HAP-1 (cell line): ENCODE results near the gene FOXS1.

Source experiments
- DNase-seq, 2 experiments: peaks; one replicate each; pipeline ENCODE4 v3.0.0-alpha.2; 2016 to 2020; ENCODE audit warnings: low spot score in 2 of 2
- H3K27me3 ChIP-seq: fragments of 250-450 bp; sonication (Bioruptor Pico); 2 replicates; pipeline ENCODE4 v1.5.1; 2020; ENCODE audit warnings: low read depth, mild to moderate bottlenecking, moderate library complexity
- H3K36me3 ChIP-seq: fragments of 250-450 bp; sonication (Bioruptor Pico); replicated peaks from 2 replicates; pipeline ENCODE4 v1.5.1; 2020; ENCODE audit warnings: mild to moderate bottlenecking
- H3K4me1 ChIP-seq: fragments of 250-450 bp; sonication (Bioruptor Pico); 2 replicates; pipeline ENCODE4 v1.5.1; 2020; ENCODE audit warnings: mild to moderate bottlenecking
- H3K4me3 ChIP-seq: fragments of 250-450 bp; sonication (Bioruptor Pico); 2 replicates; pipeline ENCODE4 v1.5.1; 2020; ENCODE audit warnings: mild to moderate bottlenecking, moderate library complexity
- H3K9me3 ChIP-seq: fragments of 250-450 bp; sonication (Bioruptor Pico); 2 replicates; pipeline ENCODE4 v1.5.1; 2020; ENCODE audit warnings: mild to moderate bottlenecking, moderate library complexity
- in situ Hi-C: fragments of 300-500 bp; cut with MboI; formaldehyde crosslinking; loops from 3 replicates; pipeline ENCODE4 v1.14.3; 2020; ENCODE audit warnings: low sequenced_read_pairs, inconsistent platforms, mixed read lengths

Gene FOXS1

GRCh38 chr20:31840906-31841816, 4.2 kb downstream of the FOXS1 start:
- Histone ChIP-seq H3K4me3 (no peak overlapping the region), H3K27me3 (no peaks in the 10 kb centered on the region), H3K36me3 (no peaks in the 10 kb centered on the region), H3K4me1 (no peaks in the 10 kb centered on the region), H3K9me3 (no peaks in the 10 kb centered on the region)
- no peak for DNase-seq
- in situ Hi-C loops, result no loop called here

- H3K4me3 ChIP-seq, result no peak overlapping the region
- H3K9me3 ChIP-seq, result no peaks in the 10 kb centered on the region
- in situ Hi-C loops, result no loop called here
- H3K36me3 ChIP-seq, result no peaks in the 10 kb centered on the region
- H3K4me1 ChIP-seq, result no peaks in the 10 kb centered on the region
- DNase-seq, result no peak
- H3K27me3 ChIP-seq, result no peaks in the 10 kb centered on the region
These were observed 5.5 kb downstream of the FOXS1 start for GRCh38 chr20:31839782-31840487.

DNA sequence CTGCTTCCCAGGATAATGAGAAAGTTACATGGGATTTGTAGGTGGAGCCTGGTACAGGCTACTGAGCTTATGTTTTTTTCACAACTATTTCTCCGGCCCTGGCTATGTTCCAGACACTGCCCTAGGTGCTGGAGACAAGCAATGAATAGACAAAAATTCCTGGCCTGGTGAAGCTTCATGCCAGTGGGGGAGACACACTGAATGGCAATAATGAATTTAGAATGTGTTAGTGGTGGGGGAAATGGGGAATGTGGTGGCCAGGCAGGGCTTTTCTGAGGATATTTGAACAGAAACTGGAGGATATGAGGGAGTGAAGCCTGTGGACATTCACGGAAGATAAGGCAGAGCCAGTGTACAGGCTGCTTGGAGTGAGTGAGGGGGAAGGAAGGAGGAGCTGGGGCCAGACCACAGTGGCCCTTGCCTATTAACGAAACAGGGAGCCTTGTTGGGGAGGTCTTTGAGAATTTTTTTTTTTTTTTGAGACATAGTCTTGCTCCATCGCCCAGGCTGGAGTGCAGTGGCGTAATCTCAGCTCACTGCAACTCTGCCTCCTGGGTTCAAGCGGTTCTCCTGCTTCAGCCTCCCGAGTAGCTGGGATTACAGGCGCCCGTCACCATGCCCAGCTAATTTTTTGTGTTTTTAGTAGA, 6.6 kb downstream of the FOXS1 start:
- peak in 1 of 2 experiments; percentile 35 for DNase-seq
- H3K36me3 ChIP-seq, result no peaks in the 10 kb centered on the region
- no peaks in the 10 kb centered on the region for H3K4me1 ChIP-seq
- no peaks in the 10 kb centered on the region for H3K9me3 ChIP-seq
- no peak overlapping the region for H3K4me3 ChIP-seq
- in situ Hi-C loops, result no loop called here
- H3K27me3 ChIP-seq, result no peaks in the 10 kb centered on the region

- in situ Hi-C loops, result no loop called here
- no peaks in the 10 kb centered on the region for H3K36me3 ChIP-seq
- H3K9me3 ChIP-seq, result no peaks in the 10 kb centered on the region
- no peaks in the 10 kb centered on the region for H3K27me3 ChIP-seq
- H3K4me3 ChIP-seq, result no peak overlapping the region
- no peak for DNase-seq
- no peaks in the 10 kb centered on the region for H3K4me1 ChIP-seq
These were observed 7.5 kb downstream of the FOXS1 start for GRCh38 chr20:31837896-31838397.

- DNase-seq, result no peak
- Histone ChIP-seq H3K27me3 (no peaks in the 10 kb centered on the region), H3K9me3 (no peaks in the 10 kb centered on the region), H3K4me1 (no peaks in the 10 kb centered on the region), H3K4me3 (no peak overlapping the region), H3K36me3 (no peaks in the 10 kb centered on the region)
- in situ Hi-C loops, result no loop called here
These were observed 8.4 kb downstream of the FOXS1 start for GRCh38 chr20:31836853-31837608.

GRCh38 chr20:31835977-31836852, 9.2 kb downstream of the FOXS1 start:
- in situ Hi-C loops, result no loop called here
- H3K27me3 ChIP-seq, result no peaks in the 10 kb centered on the region
- no peaks in the 10 kb centered on the region for H3K9me3 ChIP-seq
- no peaks in the 10 kb centered on the region for H3K36me3 ChIP-seq
- no peaks in the 10 kb centered on the region for H3K4me1 ChIP-seq
- H3K4me3 ChIP-seq, result no peak overlapping the region
- no peak for DNase-seq

DNA sequence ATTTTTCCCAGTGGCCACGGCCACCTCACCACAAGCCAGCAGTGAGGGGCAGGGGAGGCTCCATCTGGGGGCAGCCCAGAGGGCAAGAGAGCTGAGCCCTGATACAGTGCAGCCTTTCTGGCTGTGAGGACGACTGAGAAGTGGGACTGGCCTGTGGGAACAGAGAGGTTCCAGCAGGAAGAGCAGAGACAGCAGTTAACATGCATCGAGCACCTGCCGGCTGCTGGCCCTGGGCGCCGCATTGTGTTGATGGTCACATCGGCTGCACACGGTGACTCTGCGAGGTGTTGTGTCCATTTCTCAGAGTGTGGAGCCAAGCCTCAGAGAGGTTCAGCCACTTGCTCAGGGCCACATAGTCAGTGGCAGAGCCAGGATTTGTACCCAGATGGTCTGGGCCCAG, 9.8 kb downstream of the FOXS1 start:
- no peaks in the 10 kb centered on the region for H3K27me3 ChIP-seq
- DNase-seq, result no peak
- in situ Hi-C loops, result no loop called here
- no peaks in the 10 kb centered on the region for H3K4me1 ChIP-seq
- H3K36me3 ChIP-seq, result no peaks in the 10 kb centered on the region
- H3K9me3 ChIP-seq, result no peaks in the 10 kb centered on the region
- H3K4me3 ChIP-seq, result no peak overlapping the region

GRCh38 chr20:31833931-31834521, 11.4 kb downstream of the FOXS1 start:
- Histone ChIP-seq H3K4me3 (no peak overlapping the region), H3K4me1 (no peaks in the 10 kb centered on the region), H3K27me3 (no peaks in the 10 kb centered on the region), H3K9me3 (no peaks in the 10 kb centered on the region), H3K36me3 (no peaks in the 10 kb centered on the region)
- in situ Hi-C loops, result no loop called here
- no peak for DNase-seq

DNA sequence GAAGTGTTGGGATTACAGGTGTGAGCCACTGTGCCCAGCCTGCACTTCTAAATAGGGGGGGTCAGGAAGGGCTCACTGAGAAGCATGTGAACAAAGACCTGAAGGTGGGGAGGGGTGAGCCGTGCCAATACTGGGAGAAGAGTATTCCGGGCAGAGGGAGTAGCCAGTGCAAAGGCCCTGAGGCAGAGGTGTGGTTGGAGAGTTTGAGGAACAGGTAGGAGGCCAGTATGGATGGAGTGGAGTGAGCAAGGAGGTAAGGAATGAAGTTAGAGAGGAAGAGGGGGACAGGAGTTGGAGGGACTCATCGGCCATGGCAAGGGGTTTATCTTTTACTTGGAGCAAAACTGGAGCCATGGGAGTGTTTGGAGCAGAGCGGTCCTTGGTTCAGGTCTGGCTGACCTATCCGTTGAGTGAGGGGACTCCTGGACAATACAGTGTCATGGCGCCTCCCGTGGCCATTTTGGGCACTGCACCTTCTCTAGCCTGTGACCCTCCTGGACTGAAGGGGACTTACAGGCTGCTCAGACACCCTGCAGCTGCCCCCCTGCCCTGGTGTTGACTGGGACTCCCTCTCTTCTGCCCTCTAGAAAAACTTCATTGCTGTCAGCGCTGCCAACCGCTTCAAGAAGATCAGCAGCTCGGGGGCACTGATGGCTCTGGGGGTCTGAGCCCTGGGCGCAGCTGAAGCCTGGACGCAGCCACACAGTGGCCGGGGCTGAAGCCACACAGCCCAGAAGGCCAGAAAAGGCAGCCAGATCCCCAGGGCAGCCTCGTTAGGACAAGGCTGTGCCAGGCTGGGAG, 12.1 kb downstream of the FOXS1 start:
- H3K36me3 ChIP-seq, result no peaks in the 10 kb centered on the region
- in situ Hi-C loops, result no loop called here
- H3K9me3 ChIP-seq, result no peaks in the 10 kb centered on the region
- no peak overlapping the region for H3K4me3 ChIP-seq
- no peaks in the 10 kb centered on the region for H3K4me1 ChIP-seq
- no peaks in the 10 kb centered on the region for H3K27me3 ChIP-seq
- peak; percentile 57 to 89 for DNase-seq

- H3K9me3 ChIP-seq, result no peaks in the 10 kb centered on the region
- no peak overlapping the region for H3K4me3 ChIP-seq
- in situ Hi-C loops, result no loop called here
- no peaks in the 10 kb centered on the region for H3K4me1 ChIP-seq
- DNase-seq, result no peak
- no peaks in the 10 kb centered on the region for H3K36me3 ChIP-seq
- no peaks in the 10 kb centered on the region for H3K27me3 ChIP-seq
These were observed 13.6 kb downstream of the FOXS1 start for GRCh38 chr20:31831771-31832306.

- in situ Hi-C loops, result no loop called here
- DNase-seq, result no peak
- H3K27me3 ChIP-seq, result no peaks in the 10 kb centered on the region
- no peaks in the 10 kb centered on the region for H3K36me3 ChIP-seq
- no peak overlapping the region for H3K4me3 ChIP-seq
- H3K9me3 ChIP-seq, result no peaks in the 10 kb centered on the region
- no peaks in the 10 kb centered on the region for H3K4me1 ChIP-seq
These were observed 14.2 kb downstream of the FOXS1 start for GRCh38 chr20:31831211-31831610.
